Stomach (tissue), 9 donors: ENCODE measurements around the gene DDIT3. TPM values are rescaled to one million over a fixed set of nuclear protein-coding genes. Genes with fewer than 3 reads are reported as not detected.

Experiments used
- DNase-seq, 2 donors: peaks; one replicate each; pipeline versions ENCODE4 v3.0.0 to v3.0.0-alpha.2; 2013 to 2019
- H3K27ac ChIP-seq, 5 donors: fragments of 200-600 bp in 4 of 5; sonication (generic) in 4 of 5; one replicate each; pipeline ENCODE4 v1.5.1; 2013 to 2019; ENCODE audit warnings: mild to moderate bottlenecking in 1 of 5, moderate library complexity in 1 of 5
- H3K27me3 ChIP-seq, 3 donors: fragments of 200-600 bp; sonication (generic); one replicate each; pipeline ENCODE4 v1.5.1; 2017 to 2019; ENCODE audit warnings: mixed run types in 1 of 3
- H3K36me3 ChIP-seq, 4 donors: fragments of 200-600 bp; sonication (generic); 1 replicate in 3 of 4; 2 replicates in 1 of 4; pipeline ENCODE4 v1.5.1; 2016 to 2019
- H3K4me1 ChIP-seq, 4 donors: fragments of 200-600 bp; sonication (generic); one replicate each; pipeline ENCODE4 v1.5.1; 2016 to 2019
- H3K4me3 ChIP-seq, 4 donors: fragments of 200-600 bp; sonication (generic) in 3 of 4; one replicate each; pipeline ENCODE4 v1.5.1; 2016 to 2019; ENCODE audit warnings: mild to moderate bottlenecking in 1 of 4
- H3K9me3 ChIP-seq, 4 donors: fragments of 200-600 bp; sonication (generic); one replicate each; pipeline ENCODE4 v1.5.1; 2016 to 2019
- EP300 ChIP-seq: sonication (generic); formaldehyde crosslinking; IDR thresholded peaks from one replicate; pipeline ENCODE4 v1.6.1; 2017; ENCODE audit warnings: antibody characterized with exemption
- POLR2A ChIP-seq, 4 donors: fragments of 450-650 bp; IDR thresholded peaks; one replicate each; pipeline ENCODE4 v1.6.1; 2016; ENCODE audit warnings: antibody characterized with exemption in 4 of 4, control low read depth in 2 of 4, mild to moderate bottlenecking in 1 of 4, moderate library complexity in 1 of 4
- POLR2AphosphoS5 ChIP-seq, 3 donors: sonication (generic); formaldehyde crosslinking; IDR thresholded peaks; one replicate each; pipeline ENCODE4 v1.6.1; 2016; ENCODE audit warnings: antibody characterized with exemption in 3 of 3
- WGBS, 5 donors: extraction: QIAGEN DNeasy Blood & Tissue Kit in 3 of 5; methylation state at CpG; one replicate each; pipeline versions ENCODE4 v1.1.5 to v1.1.7; 2013 to 2018; 5-methylcytosine and 5-hydroxymethylcytosine counted together
- intact Hi-C: fragments of 100-400 bp; cut with DNase I; formaldehyde crosslinking; loops from one replicate; pipeline ENCODE4 v1.15.1; 2023; ENCODE audit warnings: low total_unique reads
- polyA plus RNA-seq, 3 donors: library from polyadenylated mRNA; stranded (reverse); fragments of 200-250 nt; gene quantifications; one replicate each; pipeline ENCODE4 v1.2.3, GENCODE V29; 2013
- total RNA-seq, 5 donors: library from RNA; depleted of rRNA; stranded (reverse); fragments of >200 nt; gene quantifications; one replicate each; pipeline versions ENCODE4 v1.1.0 to v1.2.3, GENCODE V29; 2014 to 2016
- TF ChIP-seq, protein P1 (sequence below), 7 experiments: fragments of 450-650 bp in 4 of 7; fragments of 200-600 bp in 3 of 7; sonication (generic) in 3 of 7; IDR thresholded peaks; one replicate each; pipeline ENCODE4 v1.5.1; 2016 to 2019; ENCODE audit warnings: antibody characterized with exemption in 7 of 7, control low read depth in 2 of 7, mild to moderate bottlenecking in 1 of 7
- donor health status: healthy with polysubstance abuse.
- donor health status: Bipolar disorder and iron deficiency.
- donor health status: healthy.

DDIT3 gene
- total and polyA plus RNA-seq, 8 donors = 7.5 to 159 (median 48.1) TPM

GRCh38 chr12:57476993-57477709, 43.2 kb downstream of the DDIT3 start:
- WGBS, 5 donors = 66 to 76% (median 73%) methylated on average over 15 of the region's 15 CpGs
- no peak for DNase-seq
- Histone ChIP-seq H3K4me3 (peak overlapping the region; percentile 18 to 60 (median 45)), H3K27ac (peak overlapping the region; percentile 1 to 80 (median 71)), H3K4me1 (peaks cover 17 to 35% (median 23%) of the 10 kb centered on the region in 4 donors), H3K9me3 (no peaks in the 10 kb centered on the region), H3K27me3 (peaks cover 0 to 84% (median 41%) of the 10 kb centered on the region in 3 donors), H3K36me3 (peaks cover 0 to 18% (median 0%) of the 10 kb centered on the region in 4 donors)
- no peak for TF ChIP-seq POLR2A (IDR thresholded peaks at IDR 0.05)
- no peak for TF ChIP-seq EP300
- TF ChIP-seq, protein P1, sequence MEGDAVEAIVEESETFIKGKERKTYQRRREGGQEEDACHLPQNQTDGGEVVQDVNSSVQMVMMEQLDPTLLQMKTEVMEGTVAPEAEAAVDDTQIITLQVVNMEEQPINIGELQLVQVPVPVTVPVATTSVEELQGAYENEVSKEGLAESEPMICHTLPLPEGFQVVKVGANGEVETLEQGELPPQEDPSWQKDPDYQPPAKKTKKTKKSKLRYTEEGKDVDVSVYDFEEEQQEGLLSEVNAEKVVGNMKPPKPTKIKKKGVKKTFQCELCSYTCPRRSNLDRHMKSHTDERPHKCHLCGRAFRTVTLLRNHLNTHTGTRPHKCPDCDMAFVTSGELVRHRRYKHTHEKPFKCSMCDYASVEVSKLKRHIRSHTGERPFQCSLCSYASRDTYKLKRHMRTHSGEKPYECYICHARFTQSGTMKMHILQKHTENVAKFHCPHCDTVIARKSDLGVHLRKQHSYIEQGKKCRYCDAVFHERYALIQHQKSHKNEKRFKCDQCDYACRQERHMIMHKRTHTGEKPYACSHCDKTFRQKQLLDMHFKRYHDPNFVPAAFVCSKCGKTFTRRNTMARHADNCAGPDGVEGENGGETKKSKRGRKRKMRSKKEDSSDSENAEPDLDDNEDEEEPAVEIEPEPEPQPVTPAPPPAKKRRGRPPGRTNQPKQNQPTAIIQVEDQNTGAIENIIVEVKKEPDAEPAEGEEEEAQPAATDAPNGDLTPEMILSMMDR (IDR thresholded peaks at IDR 0.05) = no peak
- no peak for TF ChIP-seq POLR2AphosphoS5 (IDR thresholded peaks at IDR 0.05)
- intact Hi-C loops = no loop called here

DNA sequence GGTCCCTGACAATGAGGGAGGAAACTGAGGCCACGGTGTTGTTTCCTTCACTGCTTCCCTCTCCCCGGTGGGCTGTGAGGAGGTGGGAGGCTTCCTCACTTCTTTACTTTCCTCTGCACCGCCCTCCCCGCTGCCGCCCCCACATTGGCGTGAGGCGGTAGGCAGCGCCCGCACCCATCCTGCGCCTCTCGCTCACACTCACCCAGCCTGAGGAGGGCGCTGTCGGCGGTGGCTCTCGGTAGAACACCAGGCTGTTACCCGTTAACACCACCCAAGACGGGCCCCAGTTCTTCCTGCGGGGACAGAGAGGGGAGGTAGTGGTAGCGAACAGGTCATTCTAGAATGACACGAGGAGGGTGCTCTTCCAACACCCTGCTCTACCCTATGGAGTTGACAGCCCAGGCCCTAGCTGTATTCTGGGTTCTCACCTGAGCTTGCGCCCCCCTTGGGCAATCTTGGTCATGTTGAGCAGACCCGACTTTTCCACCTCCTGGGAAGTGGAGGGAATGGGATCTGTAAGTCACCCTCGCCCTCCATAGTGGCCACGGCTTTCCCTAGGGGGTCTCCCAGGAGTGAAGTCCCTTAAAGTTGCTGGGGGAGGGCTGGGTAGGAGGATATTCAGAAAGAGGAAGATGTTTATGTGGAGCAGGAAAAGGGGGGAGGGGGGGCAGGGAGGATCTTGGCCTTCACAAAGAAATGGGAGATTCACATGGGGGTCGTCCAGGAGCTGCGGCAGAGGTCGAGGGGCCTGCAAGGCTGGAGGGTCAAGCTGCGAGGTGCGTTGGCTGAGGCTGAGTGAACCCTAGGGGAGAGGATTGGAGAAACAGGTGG, 43.9 kb downstream of the DDIT3 start:
- TF ChIP-seq POLR2A (IDR thresholded peaks at IDR 0.05) (no peak), POLR2AphosphoS5 (IDR thresholded peaks at IDR 0.05) (no peak), EP300 (no peak)
- TF ChIP-seq, protein P1 (IDR thresholded peaks at IDR 0.05) = peak in 1 of 7 experiments; percentile 8
- H3K9me3 ChIP-seq = no peaks in the 10 kb centered on the region
- peaks cover 17 to 35% (median 23%) of the 10 kb centered on the region in 4 donors for H3K4me1 ChIP-seq
- WGBS, 5 donors = 15 to 19% (median 17%) methylated on average over 27 to 29 of the region's 29 CpGs
- H3K36me3 ChIP-seq = peaks cover 0 to 18% (median 0%) of the 10 kb centered on the region in 4 donors
- peak overlapping the region; percentile 36 to 60 (median 45) for H3K4me3 ChIP-seq
- peaks cover 0 to 84% (median 41%) of the 10 kb centered on the region in 3 donors for H3K27me3 ChIP-seq
- H3K27ac ChIP-seq = peak overlapping the region in 4 of 5 donors; percentile 64 to 80 (median 75)
- intact Hi-C loops = no loop called here
- DNase-seq = peak; percentile 41 to 71

DNA sequence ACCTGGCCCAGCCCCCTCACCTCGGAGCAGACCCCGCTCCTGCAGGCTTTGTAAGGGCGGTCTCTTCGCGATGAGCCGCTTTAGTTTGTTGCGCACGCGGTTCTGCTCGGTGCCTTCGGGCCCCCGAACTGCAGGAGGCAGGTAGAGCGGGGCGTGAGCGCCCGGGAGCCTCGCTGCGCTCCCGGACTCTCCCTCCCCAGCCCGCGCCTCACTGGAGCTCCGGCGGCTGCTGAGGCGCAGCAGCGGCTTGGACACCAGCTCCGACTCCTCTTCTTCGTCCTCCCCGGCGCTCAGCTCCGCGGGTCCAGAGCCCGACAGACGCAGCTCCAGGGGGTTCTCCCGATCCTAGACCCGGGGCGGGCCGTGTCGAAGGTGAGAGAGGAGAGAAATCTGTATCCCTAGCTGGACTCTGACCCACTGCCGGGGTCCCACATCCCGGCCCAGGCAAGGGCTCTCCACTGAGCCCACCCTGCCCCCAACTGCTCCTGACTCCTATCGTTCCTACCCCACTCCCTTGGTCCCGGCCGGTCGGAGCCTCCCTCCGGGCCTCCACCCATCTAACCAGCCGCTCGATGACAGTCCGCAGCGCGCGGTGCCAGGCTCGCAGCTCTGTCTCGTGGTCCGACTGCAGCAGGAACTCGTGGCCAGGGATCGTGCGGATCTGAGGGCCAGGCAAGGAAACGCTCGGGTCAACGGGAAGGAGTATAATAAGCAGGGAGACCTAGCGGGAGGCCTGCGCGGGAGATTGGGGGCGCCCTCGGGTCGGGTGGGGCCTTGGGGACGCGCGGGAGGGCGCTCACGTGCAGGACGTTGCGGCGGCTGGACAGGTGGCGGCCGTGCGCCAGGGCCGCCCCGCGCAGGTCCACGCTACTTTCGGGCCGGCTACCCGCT, 44.8 kb downstream of the DDIT3 start:
- intact Hi-C loops = no loop called here
- peaks cover 17 to 35% (median 23%) of the 10 kb centered on the region in 4 donors for H3K4me1 ChIP-seq
- peak in 1 of 2 donors; percentile 74 for DNase-seq
- no peak for TF ChIP-seq POLR2AphosphoS5 (IDR thresholded peaks at IDR 0.05)
- peaks cover 0 to 26% (median under 1%) of the 10 kb centered on the region in 4 donors for H3K36me3 ChIP-seq
- H3K27me3 ChIP-seq = peaks cover 0 to 89% (median 45%) of the 10 kb centered on the region in 3 donors
- peak overlapping the region in 2 of 5 donors; percentile 36 to 80 for H3K27ac ChIP-seq
- no peaks in the 10 kb centered on the region for H3K9me3 ChIP-seq
- WGBS, 5 donors = 8 to 18% (median 11%) methylated on average over 25 to 84 of the region's 84 CpGs
- peak overlapping the region; percentile 36 to 60 (median 45) for H3K4me3 ChIP-seq

GRCh38 chr12:57474862-57475261, 45.5 kb downstream of the DDIT3 start:
- peak overlapping the region in 1 of 4 donors; percentile 60 for H3K4me3 ChIP-seq

More at GRCh38 chr12:57474862-57475261, 45.5 kb downstream of the DDIT3 start:
- Histone ChIP-seq H3K9me3 (no peaks in the 10 kb centered on the region), H3K27ac (no peak overlapping the region), H3K27me3 (peaks cover 0 to 94% (median 45%) of the 10 kb centered on the region in 3 donors), H3K36me3 (peaks cover 0 to 32% (median 3%) of the 10 kb centered on the region in 4 donors), H3K4me1 (peaks cover 17 to 35% (median 23%) of the 10 kb centered on the region in 4 donors)
- DNase-seq = no peak
- TF ChIP-seq, protein P1 (IDR thresholded peaks at IDR 0.05) = no peak
- TF ChIP-seq POLR2AphosphoS5 (IDR thresholded peaks at IDR 0.05) (no peak), EP300 (no peak), POLR2A (IDR thresholded peaks at IDR 0.05) (no peak)
- 40 to 72% (median 53%) methylated on average over 7 of the region's 7 CpGs for WGBS, 5 donors
- intact Hi-C loops = no loop called here
